Stimulated activated naive CD8-positive, alpha-beta T cell treated with anti-CD3 and anti-CD28 coated beads, Interleukin-15, amount 100 ng/mL, for 72 hours (primary cell): ENCODE measurements around the gene DNAJA3.
"Not testable (repeated sequence)": the region's sequence is repeated elsewhere in the genome, so short reads cannot be mapped to it uniquely, and the experiment has no call there.

Experiments
- ATAC-seq: fragments of 150-1000 bp; cut with Tn5 transposase; 2 replicates; pipeline ENCODE4 v1.10.0; 2021; ENCODE audit warnings: mild to moderate bottlenecking, moderate library complexity
- DNase-seq, 2 donors: peaks; one replicate each; pipeline ENCODE4 v3.0.0; 2021 to 2022
- H3K27ac Mint-ChIP-seq, 2 donors: one replicate each; pipeline ENCODE4 v1.8.0; 2022; ENCODE audit warnings: mild to moderate bottlenecking in 2 of 2, mixed read lengths in 2 of 2, moderate library complexity in 2 of 2
- H3K27me3 Mint-ChIP-seq: one replicate; pipeline ENCODE4 v1.8.0; 2022; ENCODE audit warnings: mixed read lengths
- H3K4me1 Mint-ChIP-seq: one replicate; pipeline ENCODE4 v1.8.0; 2022; ENCODE audit warnings: mild to moderate bottlenecking, mixed read lengths
- H3K4me3 Mint-ChIP-seq, 2 donors: one replicate each; pipeline ENCODE4 v1.8.0; 2022; ENCODE audit warnings: mild to moderate bottlenecking in 2 of 2, mixed read lengths in 2 of 2, moderate library complexity in 1 of 2
- H3K9me3 Mint-ChIP-seq, 2 donors: one replicate each; pipeline ENCODE4 v1.8.0; 2022; ENCODE audit warnings: mixed read lengths in 2 of 2

Gene DNAJA3

DNA sequence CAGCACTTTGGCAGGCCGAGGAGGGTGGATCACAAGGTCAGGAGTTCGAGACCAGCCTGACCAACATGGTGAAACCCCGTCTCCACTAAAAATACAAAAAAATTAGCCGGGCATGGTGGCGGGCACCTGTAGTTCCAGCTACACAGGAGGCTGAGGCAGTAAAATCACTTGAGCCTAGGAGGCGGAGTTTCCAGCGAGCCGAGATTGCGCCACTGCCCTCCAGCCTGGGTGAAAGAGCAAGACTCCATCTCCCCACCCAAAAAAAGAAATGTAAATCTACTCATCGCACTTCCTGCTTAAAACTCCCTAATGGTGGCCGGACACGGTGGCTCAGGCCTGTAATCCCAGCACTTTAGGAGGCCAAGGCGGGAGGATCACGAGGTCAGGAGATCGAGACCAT lies 31.8 kb upstream of the DNAJA3 start:
- H3K4me3 Mint-ChIP-seq, DNase-seq, ATAC-seq, H3K9me3 Mint-ChIP-seq, H3K27me3 Mint-ChIP-seq: not testable (repeated sequence)
- Mint-ChIP-seq H3K4me1 (peaks cover 12% of the 10 kb centered on the region), H3K27ac (peak overlapping the region in 1 of 2 donors; percentile 12)

DNA sequence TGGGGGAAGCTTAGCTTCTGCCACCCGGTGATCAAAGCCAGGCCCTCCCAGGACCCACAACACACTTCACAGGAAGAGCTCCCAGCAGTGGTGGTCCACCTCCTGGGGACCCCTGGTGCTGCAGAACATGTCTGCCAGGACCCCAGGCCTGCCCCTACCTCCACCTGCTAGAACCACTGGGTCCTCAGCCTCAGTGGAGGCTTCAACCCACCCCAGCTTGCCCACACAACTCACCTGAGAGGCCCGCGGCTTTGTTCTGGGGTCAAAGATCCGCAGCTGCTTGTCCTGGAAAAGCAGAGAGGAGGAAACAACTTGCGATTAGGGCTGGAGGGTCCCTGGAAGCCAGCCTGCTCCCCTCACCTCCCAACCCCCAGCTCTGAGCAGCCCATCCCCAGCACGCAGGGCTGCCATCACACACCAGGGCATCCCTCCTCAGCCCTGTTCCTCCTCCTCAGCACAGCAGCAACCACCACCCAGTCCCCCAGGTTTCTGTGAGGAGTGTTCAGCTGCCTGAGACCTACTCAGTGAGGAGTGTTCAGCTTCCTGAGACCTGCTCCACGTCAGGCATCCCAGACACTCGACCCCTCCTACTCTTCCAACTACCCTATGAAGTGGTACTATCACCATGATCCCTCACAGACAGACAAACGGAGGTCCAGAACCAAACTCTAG lies 30.5 kb upstream of the DNAJA3 start:
- Mint-ChIP-seq H3K4me3 (no peak overlapping the region), H3K27ac (peak overlapping the region in 1 of 2 donors; percentile 85), H3K27me3 (no peaks in the 10 kb centered on the region), H3K9me3 (no peaks in the 10 kb centered on the region), H3K4me1 (peaks cover 12% of the 10 kb centered on the region)
- no peak for ATAC-seq
- DNase-seq = no peak

DNA sequence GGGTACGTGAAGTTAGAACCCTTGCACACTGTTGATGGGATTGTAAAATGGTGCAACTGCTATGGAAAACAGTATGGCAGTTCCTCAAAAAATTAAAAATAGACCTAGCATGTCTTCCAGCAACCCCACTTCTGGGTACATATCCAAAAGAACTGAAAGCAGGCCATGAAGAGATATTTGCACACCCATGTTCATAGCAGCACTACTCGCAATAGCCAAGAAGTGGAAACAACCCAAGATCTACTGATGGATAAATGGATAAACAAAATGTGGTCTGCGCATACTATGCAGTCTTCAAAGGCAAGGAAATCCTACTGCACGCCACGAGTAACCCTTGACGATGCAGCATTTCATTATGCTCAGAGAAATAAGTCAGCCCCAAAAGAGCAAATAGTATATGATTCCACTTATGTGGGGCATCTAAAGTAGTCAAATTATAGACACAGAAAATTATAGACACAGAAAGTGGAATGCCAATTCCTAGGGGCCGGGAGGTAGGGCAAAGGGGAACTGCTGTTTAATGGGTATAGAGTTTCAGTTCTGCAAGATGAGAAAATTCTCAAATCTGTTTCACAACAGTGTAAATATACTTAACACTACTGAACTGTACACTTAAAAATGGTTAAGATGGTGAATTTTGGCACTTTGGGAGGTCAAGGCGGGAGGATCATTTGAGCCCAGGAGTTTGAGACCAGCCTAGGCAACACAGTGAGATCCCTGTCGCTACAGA lies 26.5 kb upstream of the DNAJA3 start:
- DNase-seq = no peak
- Mint-ChIP-seq H3K27me3 (no peaks in the 10 kb centered on the region), H3K4me1 (peaks cover 20% of the 10 kb centered on the region), H3K27ac (peak overlapping the region in 1 of 2 donors; percentile 64), H3K9me3 (no peaks in the 10 kb centered on the region), H3K4me3 (no peak overlapping the region)
- ATAC-seq = no peak

DNA sequence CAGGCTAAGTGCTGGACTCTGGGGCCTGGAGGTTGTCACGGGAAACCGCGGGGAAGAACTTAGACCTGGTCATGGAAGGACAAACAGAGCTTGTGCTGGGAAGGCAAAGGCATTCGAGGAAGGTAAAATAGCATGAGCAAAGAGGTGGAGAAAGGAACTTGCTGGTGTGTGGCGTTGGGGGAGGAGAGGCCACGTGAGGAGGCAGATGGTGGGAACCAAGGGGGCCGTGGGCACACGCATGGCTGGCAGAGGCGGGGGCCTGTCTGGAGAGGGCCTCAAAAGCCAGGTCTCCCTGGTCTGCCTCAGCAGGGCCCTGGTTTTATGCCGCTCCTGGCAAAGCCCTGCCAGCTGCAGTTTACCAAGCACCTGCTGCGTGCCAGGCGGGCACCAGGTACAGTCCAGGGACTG lies 24.6 kb upstream of the DNAJA3 start:
- no peaks in the 10 kb centered on the region for H3K9me3 Mint-ChIP-seq
- H3K4me1 Mint-ChIP-seq = peaks cover 28% of the 10 kb centered on the region
- no peaks in the 10 kb centered on the region for H3K27me3 Mint-ChIP-seq
- peak overlapping the region in 1 of 2 donors; percentile 2 for H3K27ac Mint-ChIP-seq
- H3K4me3 Mint-ChIP-seq = no peak overlapping the region
- DNase-seq (no peak), ATAC-seq (no peak)

DNA sequence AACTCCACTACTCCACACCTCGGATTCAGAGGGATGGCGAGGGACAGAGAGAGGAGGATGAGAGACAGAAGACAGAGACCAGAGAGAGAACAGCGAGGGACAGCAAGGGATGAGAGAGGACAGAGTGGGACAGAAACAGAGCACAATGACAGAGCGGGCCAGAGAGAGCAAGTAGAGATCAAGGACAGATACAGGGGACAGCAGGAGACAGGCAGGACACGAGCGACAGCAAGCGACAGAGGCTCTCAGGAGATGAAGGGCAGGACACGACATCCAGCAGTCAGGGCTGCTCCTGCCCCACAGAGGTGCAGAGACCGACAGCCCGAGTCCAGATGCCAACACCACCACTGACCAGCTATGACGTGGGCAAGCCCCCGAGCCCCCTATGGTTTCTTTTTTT lies 24.2 kb upstream of the DNAJA3 start:
- no peaks in the 10 kb centered on the region for H3K9me3 Mint-ChIP-seq
- ATAC-seq (no peak), DNase-seq (no peak)
- no peaks in the 10 kb centered on the region for H3K27me3 Mint-ChIP-seq
- H3K27ac Mint-ChIP-seq = no peak overlapping the region
- peaks cover 28% of the 10 kb centered on the region for H3K4me1 Mint-ChIP-seq
- H3K4me3 Mint-ChIP-seq = no peak overlapping the region

DNA sequence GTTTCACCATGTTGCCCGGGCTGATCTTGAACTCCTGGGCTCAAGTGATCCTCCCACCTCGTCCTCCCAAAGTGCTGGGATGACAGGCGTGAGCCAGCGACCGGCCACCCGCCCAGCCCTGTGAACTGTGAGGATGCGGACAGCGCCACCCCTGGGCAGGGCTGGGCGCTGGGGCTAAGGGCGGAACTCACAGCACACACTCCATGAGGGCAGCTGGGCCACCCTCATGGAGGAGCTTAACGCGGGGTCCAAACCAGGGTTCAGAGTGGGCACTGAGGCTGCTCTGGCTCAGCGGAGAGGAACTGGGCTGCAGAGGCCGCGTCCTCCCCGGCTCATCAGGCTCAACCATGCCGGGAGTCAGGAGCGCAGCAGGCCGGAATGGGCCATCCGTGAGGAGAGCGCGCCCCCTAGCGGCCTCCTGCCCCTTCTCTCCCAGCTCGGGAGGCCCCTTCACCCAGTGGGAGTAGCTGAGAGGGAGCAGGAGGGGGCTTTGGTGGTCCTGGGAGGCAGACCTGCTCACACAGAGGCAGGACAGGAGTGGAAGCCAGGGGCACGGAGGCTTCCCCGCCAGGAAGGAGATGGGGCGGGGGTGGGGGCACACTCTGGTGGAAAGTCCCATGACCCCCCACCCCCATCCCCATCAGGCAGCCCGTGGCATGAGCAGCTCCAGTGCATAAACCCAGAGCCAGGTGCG lies 23.1 kb upstream of the DNAJA3 start:
- H3K4me1 Mint-ChIP-seq = peaks cover 28% of the 10 kb centered on the region
- H3K27ac Mint-ChIP-seq = peak overlapping the region in 1 of 2 donors; percentile 54
- peak; percentile 84 for ATAC-seq
- no peaks in the 10 kb centered on the region for H3K27me3 Mint-ChIP-seq
- no peak overlapping the region for H3K4me3 Mint-ChIP-seq
- DNase-seq = peak; percentile 56 to 64
- no peaks in the 10 kb centered on the region for H3K9me3 Mint-ChIP-seq

DNA sequence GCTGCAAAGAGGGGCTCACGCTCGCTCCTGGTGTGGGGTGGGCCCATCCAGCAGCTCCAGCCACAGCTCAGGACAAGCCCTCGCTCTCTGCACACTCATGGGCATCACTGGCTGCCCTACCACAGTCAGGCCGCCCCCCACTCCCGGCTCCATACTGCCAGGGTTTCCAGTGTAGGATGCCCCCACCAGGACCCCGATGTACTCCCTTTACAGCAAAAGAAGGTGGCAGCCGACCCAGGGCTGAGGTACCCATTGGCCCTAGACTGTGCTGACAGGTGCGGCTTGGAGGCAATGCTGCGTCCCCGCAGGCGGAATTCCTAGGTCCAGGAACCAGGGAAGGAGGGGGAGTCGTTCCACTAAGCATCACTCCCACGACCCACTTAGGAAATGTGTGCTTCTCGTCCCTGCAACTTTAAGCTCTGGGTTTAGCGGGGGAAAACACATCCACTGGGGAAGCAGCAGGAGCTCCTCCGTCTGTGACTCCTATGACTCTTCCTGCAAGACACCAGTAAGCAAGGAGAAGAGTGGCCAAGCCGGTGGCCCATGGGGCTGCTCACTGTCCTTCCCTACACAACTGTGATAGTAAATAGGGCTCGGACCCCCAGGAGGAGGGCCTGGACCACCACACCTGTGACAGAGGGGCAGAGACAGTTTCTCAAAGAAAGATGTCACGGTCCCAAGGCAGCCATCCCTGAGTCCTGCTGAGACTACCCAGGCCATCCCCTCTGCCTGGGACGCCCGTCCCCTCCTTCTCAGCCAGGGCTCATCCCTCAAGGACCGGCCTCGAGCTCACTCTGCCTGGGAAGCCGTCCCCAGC lies 22.3 kb upstream of the DNAJA3 start:
- no peak for ATAC-seq
- Mint-ChIP-seq H3K4me3 (no peak overlapping the region), H3K27ac (peak overlapping the region in 1 of 2 donors; percentile 74)

DNA sequence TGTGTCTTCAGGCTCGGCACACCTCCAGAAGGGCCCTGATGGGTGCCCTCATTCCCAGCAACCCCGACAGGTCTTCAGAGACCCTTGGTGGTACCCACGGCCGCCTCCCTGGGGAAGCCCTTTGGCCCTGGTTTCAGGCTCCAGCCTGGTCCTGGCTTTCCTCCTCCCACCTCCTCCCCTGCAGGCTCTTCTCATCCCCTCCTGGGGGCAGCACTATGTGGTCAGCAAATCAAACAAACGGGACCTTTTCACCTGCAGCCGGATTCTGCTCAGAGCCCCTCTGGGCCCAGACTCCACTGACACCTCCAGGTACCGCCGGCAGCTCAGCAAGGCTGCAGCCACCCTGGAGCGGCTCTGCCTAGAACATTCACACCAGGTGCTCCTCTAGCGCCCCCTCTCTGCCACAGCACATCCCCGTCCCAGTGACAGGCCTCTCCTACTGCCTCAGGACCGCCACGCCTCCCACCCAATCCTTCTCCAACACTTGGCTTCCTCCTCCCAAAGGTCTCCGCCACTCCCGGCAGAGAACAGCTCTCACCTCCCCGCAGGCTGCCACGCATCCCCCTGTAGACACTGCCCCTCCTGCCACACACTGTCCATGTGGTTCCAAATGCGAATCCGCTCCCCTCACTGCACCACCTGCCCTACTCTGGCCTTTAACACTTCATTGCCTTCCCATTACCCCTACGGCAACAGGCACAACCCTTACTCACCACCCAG lies 21.3 kb upstream of the DNAJA3 start:
- H3K4me3 Mint-ChIP-seq = no peak overlapping the region
- H3K27ac Mint-ChIP-seq = peak overlapping the region in 1 of 2 donors; percentile 61
- ATAC-seq = peak; percentile 54
- H3K27me3 Mint-ChIP-seq = no peaks in the 10 kb centered on the region
- H3K4me1 Mint-ChIP-seq = peaks cover 29% of the 10 kb centered on the region
- peak; percentile 38 to 41 for DNase-seq
- H3K9me3 Mint-ChIP-seq = no peaks in the 10 kb centered on the region

More for the DNA sequence above, 22.3 kb upstream of the DNAJA3 start:
- no peaks in the 10 kb centered on the region for H3K9me3 Mint-ChIP-seq
- H3K27me3 Mint-ChIP-seq = no peaks in the 10 kb centered on the region
- DNase-seq = no peak
- H3K4me1 Mint-ChIP-seq = peaks cover 28% of the 10 kb centered on the region

DNA sequence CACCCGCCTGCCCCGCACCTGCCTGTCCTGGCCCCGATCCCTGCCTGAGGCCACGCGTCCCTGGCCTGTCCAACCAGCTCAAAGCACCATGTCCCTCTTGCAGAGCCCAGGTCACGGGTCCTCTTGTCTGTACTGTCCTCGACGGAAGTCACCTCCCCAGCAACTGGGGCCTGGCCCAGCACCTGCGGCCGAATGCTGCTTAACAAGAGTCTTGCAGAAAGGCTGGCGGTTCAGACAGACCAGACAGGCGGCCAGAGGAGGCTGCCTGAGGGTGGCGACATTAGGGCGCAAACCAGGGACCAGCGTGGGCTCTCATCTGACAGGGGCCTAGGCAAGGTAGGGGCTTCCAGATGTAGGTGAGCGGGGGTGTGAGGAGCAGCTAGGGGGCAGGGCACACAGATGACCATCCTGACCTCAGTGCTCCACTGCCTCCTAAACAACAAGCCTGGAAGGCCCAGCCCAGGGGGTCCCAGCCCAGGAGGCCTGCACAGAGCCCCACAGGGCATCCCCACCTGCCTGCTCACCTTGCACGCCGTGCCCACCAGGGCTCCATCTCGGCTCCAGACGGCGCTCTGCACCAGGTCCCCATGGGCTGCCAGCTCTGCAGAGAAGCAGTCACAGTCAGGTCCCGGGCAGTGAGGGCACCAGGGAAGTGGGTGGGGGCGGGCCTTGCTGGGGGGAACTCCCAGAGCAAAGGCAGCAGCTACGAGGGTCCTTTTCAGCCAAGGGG lies 20.5 kb upstream of the DNAJA3 start:
- no peaks in the 10 kb centered on the region for H3K9me3 Mint-ChIP-seq
- peaks cover 35% of the 10 kb centered on the region for H3K4me1 Mint-ChIP-seq
- peak overlapping the region in 1 of 2 donors; percentile 61 for H3K27ac Mint-ChIP-seq
- H3K27me3 Mint-ChIP-seq = no peaks in the 10 kb centered on the region
- no peak overlapping the region for H3K4me3 Mint-ChIP-seq
- DNase-seq = no peak
- ATAC-seq = peak; percentile 6

DNA sequence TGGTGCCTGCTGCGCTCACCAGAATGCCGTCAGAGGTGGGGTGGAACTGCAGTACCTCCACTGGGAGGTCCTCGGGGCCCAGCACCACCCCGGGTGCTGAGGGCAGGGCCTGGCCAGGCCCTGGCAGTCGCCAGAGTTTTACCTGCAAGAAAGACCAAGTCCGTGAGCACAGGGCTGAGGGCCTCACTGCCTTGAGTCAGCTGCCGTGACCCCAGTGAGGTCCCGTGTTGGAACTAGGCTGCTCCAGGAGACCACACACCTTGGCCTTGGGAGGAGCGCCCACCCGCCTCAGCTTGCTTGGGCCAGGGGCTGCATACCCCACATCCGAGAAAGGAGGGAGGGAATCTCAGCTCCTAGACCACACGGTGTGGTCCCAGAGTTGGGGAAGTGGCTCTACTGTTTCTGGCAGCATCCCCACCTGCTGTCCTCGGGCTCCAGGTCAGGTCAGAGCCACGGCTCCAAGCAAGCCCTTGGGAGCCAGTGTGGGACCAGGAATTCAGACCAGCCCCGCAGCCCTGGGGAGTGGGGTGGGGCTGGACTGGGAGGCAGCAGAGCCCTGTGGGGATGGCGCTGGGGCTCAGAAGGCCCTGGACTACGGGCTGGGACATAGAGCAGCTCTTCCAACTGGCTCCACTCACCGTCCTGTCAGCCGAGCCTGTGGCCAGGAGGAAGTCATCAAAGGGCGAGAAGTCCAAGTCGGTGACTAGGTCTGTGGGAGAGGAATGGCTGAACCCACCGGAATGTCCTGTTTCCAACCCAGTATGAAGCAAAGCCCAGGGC lies 17.9 kb upstream of the DNAJA3 start:
- H3K4me1 Mint-ChIP-seq = peaks cover 52% of the 10 kb centered on the region
- H3K27ac Mint-ChIP-seq = no peak overlapping the region
- ATAC-seq (no peak), DNase-seq (no peak)
- H3K27me3 Mint-ChIP-seq = no peaks in the 10 kb centered on the region
- H3K4me3 Mint-ChIP-seq = no peak overlapping the region
- H3K9me3 Mint-ChIP-seq = no peaks in the 10 kb centered on the region

DNA sequence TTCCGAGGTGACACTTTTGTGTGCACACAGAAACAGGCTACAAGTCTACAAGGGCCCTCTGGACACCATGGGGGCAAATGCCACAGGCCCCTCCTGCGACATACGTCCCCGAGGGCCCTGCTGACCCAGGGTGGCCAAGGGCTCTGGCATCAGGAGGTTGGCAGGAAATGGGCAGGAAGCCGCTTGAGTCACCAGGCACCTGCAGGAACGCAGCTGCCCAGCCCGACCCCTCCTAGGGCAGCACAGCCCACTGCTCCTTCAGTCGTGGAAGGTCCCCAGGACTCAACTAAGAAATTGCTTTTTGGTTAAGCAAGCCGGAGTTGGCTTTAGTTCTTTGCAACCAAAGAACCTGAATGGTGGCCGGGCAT lies 17.4 kb upstream of the DNAJA3 start:
- ATAC-seq (no peak), DNase-seq (no peak)
- Mint-ChIP-seq H3K27me3 (no peaks in the 10 kb centered on the region), H3K4me1 (peaks cover 52% of the 10 kb centered on the region), H3K4me3 (no peak overlapping the region), H3K9me3 (no peaks in the 10 kb centered on the region), H3K27ac (no peak overlapping the region)

DNA sequence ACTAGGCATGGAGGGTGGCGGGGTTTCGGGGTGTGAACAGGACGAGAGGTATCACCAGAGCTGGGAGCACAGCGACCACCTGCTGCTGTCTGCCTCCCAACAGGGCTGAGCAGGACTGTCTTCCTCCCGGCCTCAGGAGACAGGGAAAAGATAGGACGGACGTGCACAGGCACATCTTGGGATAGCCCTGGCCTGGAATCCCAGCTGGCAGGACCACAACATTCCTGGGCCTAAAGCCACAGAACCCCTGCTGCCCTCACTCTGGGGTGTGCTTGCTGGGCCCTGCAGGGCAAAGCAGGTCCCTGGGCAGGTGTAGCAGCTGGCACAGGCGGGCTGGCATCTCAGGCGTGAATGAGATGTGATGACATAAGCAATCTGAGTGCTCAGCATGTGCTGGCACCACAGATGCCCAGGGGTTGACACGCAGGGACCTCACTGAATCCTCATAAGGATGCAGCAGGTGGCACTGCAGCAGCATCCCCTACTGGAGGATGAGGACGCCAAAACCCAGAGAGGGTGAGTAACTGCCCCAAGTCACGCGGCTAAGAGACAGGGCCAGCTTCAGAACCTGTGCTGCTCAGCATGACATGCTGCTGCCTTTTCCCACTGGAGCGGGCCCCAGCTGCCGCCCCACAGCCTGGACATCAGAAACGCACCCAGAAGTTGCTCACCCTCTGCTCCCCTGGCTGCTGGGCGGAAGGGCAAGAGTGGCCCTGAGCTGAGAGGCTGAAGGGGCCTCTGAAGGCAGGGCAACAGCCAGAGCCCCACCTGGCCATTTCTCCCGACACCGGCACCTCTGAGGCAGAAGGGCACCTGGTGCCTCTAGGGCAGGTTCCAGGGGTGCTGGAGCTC lies 16.4 kb upstream of the DNAJA3 start:
- Mint-ChIP-seq H3K9me3 (no peaks in the 10 kb centered on the region), H3K27ac (no peak overlapping the region), H3K4me3 (no peak overlapping the region), H3K27me3 (no peaks in the 10 kb centered on the region), H3K4me1 (peaks cover 52% of the 10 kb centered on the region)
- ATAC-seq (no peak), DNase-seq (no peak)
